Measurements from ENCODE around the gene NFAT5. TPM values are rescaled to one million over a fixed set of nuclear protein-coding genes. Genes with fewer than 3 reads are reported as not detected.

The NFAT5 gene
- total RNA-seq, 1 experiment from 2014 or later = 38.2 TPM

DNA sequence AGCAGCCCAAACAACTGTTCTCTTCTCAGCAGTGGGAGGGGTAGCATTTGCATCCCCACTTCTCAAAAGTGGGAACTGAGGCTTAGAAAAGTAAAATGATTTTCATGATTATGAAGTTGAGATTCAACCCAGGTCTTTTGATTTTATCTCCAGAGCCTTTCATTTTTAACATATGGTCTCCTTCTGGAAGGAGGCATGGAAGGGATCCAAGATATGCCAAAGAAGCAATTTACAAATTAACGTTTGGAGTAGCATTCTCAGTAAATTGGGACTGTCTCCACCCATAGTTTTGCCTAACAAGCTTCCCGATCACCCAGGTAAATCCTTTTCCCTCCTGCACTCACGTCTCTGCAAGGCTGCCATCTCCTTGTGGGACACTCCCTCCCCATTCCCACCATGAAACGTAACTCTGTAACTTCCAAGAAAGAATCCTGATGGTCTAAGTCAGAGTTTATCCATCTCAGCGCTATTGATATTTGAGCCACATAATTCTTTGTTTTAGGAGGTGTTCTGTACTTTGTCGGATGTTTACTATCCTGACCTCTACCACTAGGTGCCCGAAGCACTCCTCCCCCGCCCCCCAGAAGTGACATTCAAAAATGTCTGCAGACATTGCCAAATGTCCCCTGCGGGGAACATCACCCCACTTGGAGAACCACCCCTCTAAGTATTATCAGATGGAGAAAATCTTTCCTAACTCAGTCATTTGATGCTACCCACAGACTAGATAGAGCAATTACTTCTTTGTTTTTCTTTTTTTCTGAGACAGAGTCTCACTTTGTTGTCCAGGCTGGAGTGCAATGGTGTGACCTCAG is 32.9 kb upstream of the NFAT5 start:
- no peaks in the 10 kb centered on the region; the same call in 1 of the 2 replicates for H3K79me2 ChIP-seq (ENCODE audit: low read depth)
- 0 out of 2 replicates have a peak, but pooled peaks cover 4% of the 10 kb centered on the region for H3K36me3 ChIP-seq (ENCODE audit: low read depth)
- TF ChIP-seq, protein P1, sequence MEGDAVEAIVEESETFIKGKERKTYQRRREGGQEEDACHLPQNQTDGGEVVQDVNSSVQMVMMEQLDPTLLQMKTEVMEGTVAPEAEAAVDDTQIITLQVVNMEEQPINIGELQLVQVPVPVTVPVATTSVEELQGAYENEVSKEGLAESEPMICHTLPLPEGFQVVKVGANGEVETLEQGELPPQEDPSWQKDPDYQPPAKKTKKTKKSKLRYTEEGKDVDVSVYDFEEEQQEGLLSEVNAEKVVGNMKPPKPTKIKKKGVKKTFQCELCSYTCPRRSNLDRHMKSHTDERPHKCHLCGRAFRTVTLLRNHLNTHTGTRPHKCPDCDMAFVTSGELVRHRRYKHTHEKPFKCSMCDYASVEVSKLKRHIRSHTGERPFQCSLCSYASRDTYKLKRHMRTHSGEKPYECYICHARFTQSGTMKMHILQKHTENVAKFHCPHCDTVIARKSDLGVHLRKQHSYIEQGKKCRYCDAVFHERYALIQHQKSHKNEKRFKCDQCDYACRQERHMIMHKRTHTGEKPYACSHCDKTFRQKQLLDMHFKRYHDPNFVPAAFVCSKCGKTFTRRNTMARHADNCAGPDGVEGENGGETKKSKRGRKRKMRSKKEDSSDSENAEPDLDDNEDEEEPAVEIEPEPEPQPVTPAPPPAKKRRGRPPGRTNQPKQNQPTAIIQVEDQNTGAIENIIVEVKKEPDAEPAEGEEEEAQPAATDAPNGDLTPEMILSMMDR (conservative IDR thresholded peaks at IDR 0.05) = no peak
- no peak for TF ChIP-seq EZH2 (IDR thresholded peaks at IDR 0.05; ENCODE audit: low read depth)
- H2AFZ ChIP-seq = no peak overlapping the region
- no peaks in the 10 kb centered on the region for H4K20me1 ChIP-seq (ENCODE audit: insufficient read depth)
- no peaks in the 10 kb centered on the region for H3K9me2 ChIP-seq (ENCODE audit: insufficient read depth)
- no peak overlapping the region for H3K4me3 ChIP-seq
- no TSS peak for BruUV-seq (replicated peaks)
- H3K4me1 ChIP-seq (replicated peaks; ENCODE audit: insufficient read depth) = peaks cover 36% of the 10 kb centered on the region
- peak overlapping the region; percentile 52; the same call in 1 of the 2 replicates for H3K27ac ChIP-seq
- H3F3A ChIP-seq (ENCODE audit: insufficient read depth, low read depth) = peaks cover 35% of the 10 kb centered on the region
- H3K9me3 ChIP-seq (ENCODE audit: insufficient read depth, low read depth) = no peaks in the 10 kb centered on the region
- DNase-seq = no peak
- intact Hi-C loops (cut with micrococcal nuclease; ENCODE audit: unreplicated experiment) = no loop called here
- H3K4me2 ChIP-seq = no peak overlapping the region
- ChIA-PET POLR2A (ENCODE audit: unreplicated experiment) (no interaction called here), CTCF (no interaction called here)
- no peaks in the 10 kb centered on the region for H3K27me3 ChIP-seq (ENCODE audit: insufficient read depth, low read depth)

DNA sequence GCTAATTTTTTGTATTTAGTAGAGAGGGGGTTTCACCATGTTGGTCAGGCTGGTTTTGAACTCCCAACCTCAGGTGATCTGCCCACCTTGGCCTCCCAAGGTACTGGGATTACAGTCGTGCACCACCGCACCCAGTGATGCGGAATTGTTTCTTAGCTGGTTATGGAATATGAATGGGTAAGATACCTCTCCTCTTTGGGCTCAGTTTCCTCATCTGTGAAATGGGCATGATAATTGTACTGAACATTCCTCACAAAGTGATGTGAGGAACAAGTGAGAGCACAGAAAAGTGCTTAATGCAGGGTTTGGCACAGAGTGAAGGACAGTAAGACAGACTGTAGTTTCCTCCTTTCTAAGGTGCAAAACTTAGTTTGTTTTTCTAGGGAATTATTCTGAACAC is 31.0 kb upstream of the NFAT5 start:
- Histone ChIP-seq H3K9me2 (ENCODE audit: insufficient read depth) (no peaks in the 10 kb centered on the region), H3K36me3 (ENCODE audit: low read depth) (0 out of 2 replicates have a peak, but pooled peaks cover 4% of the 10 kb centered on the region), H3K79me2 (ENCODE audit: low read depth) (no peaks in the 10 kb centered on the region; the same call in 1 of the 2 replicates), H3K4me3 (no peak overlapping the region), H2AFZ (no peak overlapping the region), H4K20me1 (ENCODE audit: insufficient read depth) (no peaks in the 10 kb centered on the region), H3F3A (ENCODE audit: insufficient read depth, low read depth) (peaks cover 29% of the 10 kb centered on the region), H3K9me3 (ENCODE audit: insufficient read depth, low read depth) (no peaks in the 10 kb centered on the region), H3K27ac (no peak overlapping the region), H3K27me3 (ENCODE audit: insufficient read depth, low read depth) (no peaks in the 10 kb centered on the region), H3K4me2 (no peak overlapping the region), H3K4me1 (replicated peaks; ENCODE audit: insufficient read depth) (peaks cover 32% of the 10 kb centered on the region)
- no peak for TF ChIP-seq EZH2 (IDR thresholded peaks at IDR 0.05; ENCODE audit: low read depth)
- TF ChIP-seq, protein P1 (conservative IDR thresholded peaks at IDR 0.05) = no peak
- no TSS peak for BruUV-seq (replicated peaks)
- intact Hi-C loops (cut with micrococcal nuclease; ENCODE audit: unreplicated experiment) = no loop called here
- POLR2A ChIA-PET (ENCODE audit: unreplicated experiment) = no interaction called here
- CTCF ChIA-PET = interaction anchor here (0.6 kb wide), 1 partner anchor 20 kb away, joined by 3 read pairs; no protein-coding TSS in a partner anchor
- no peak for DNase-seq

DNA sequence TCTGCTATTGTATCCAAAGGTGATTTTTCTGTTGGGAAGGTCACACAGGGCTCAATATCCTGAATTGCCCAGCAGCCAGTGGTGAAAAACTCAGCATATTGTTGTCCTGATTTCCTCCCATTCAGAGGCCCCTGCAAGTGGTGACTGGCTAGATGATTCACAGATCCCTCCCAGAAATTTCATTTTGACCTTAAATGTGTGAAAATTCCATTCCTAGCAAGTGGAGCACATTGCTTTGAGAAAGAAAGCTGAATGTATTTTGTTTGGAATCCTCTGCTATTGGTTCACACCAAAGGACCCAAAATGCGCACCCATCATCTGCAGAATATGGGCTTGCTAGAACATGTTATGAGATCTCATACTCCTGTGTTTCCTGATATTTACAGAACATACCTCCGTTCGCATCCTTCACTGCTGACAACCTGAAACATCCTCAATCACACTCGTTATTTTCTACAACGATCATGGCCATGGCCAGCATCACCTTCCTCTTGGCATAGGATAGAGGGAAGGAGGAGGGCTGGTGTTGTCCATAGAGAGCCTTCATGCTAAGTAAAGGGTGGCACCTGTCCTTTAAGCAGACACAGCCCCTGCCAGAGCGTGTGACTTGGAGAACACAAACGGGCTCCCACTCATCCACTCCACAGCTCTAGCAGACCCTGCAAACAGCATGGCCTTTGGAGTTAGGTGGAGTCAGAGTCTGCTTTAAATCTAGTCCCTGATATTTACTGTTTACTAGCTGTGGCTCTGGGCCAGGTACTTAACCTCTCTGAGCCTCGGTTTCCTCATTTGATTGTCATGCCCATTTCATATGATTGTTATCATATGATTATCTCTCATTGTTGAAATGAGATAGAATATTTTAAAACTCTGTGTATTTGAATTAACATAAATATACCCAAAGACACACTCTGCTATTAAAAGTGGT is 30.4 kb upstream of the NFAT5 start:
- Histone ChIP-seq H3K9me2 (ENCODE audit: insufficient read depth) (no peaks in the 10 kb centered on the region), H4K20me1 (ENCODE audit: insufficient read depth) (no peaks in the 10 kb centered on the region), H3K4me3 (no peak overlapping the region), H3K4me2 (no peak overlapping the region), H3K79me2 (ENCODE audit: low read depth) (no peaks in the 10 kb centered on the region; the same call in 1 of the 2 replicates), H3K4me1 (replicated peaks; ENCODE audit: insufficient read depth) (peaks cover 32% of the 10 kb centered on the region), H3K36me3 (ENCODE audit: low read depth) (0 out of 2 replicates have a peak, but pooled peaks cover 4% of the 10 kb centered on the region), H3F3A (ENCODE audit: insufficient read depth, low read depth) (peaks cover 28% of the 10 kb centered on the region), H2AFZ (no peak overlapping the region), H3K27me3 (ENCODE audit: insufficient read depth, low read depth) (no peaks in the 10 kb centered on the region), H3K9me3 (ENCODE audit: insufficient read depth, low read depth) (no peaks in the 10 kb centered on the region), H3K27ac (no peak overlapping the region)
- ChIA-PET POLR2A (ENCODE audit: unreplicated experiment) (no interaction called here), CTCF (no interaction called here)
- intact Hi-C loops (cut with micrococcal nuclease; ENCODE audit: unreplicated experiment) = no loop called here
- BruUV-seq (replicated peaks) = no TSS peak
- no peak for DNase-seq
- no peak for TF ChIP-seq EZH2 (IDR thresholded peaks at IDR 0.05; ENCODE audit: low read depth)
- TF ChIP-seq, protein P1 (conservative IDR thresholded peaks at IDR 0.05) = no peak

Measured in PC-9 (cell line).